ENCODE measurements around the gene WDR19.

GRCh38 chr4:39205476-39205875 lies 23.1 kb downstream of the WDR19 start:
- TF ChIP-seq CTCF (conservative IDR thresholded peaks at IDR 0.05 in 1 of 2, IDR thresholded peaks at IDR 0.05 in 1 of 2; ENCODE audit: low read depth in 1 of 2, low read length in 2 of 2) (no peak), EZH2 (IDR thresholded peaks at IDR 0.05; ENCODE audit: low read length, missing control alignments) (no peak)

Data from fibroblast of lung (primary cell).